ENCODE data around the gene ADGRD1.

ADGRD1 gene

GRCh38 chr12:131094831-131095805, 141.4 kb downstream of the ADGRD1 start:
- no peak for ATAC-seq (ENCODE audit: low read depth)
- peaks cover 4% of the 10 kb centered on the region for H3K27me3 Mint-ChIP-seq
- H3K4me1 Mint-ChIP-seq = peaks cover 12% of the 10 kb centered on the region
- no peak overlapping the region for H3K27ac Mint-ChIP-seq
- H3K9me3 Mint-ChIP-seq = no peaks in the 10 kb centered on the region
- no peak overlapping the region for H3K4me3 Mint-ChIP-seq
- no peak for DNase-seq (ENCODE audit: low spot score in 2 of 2)
- H3K36me3 Mint-ChIP-seq = no peaks in the 10 kb centered on the region

- DNase-seq (ENCODE audit: low spot score in 2 of 2) (no peak), ATAC-seq (ENCODE audit: low read depth) (no peak)
- H3K4me1 Mint-ChIP-seq = peaks cover 12% of the 10 kb centered on the region
- H3K9me3 Mint-ChIP-seq = peaks cover 1% of the 10 kb centered on the region
- no peak overlapping the region for H3K4me3 Mint-ChIP-seq
- peaks cover 4% of the 10 kb centered on the region for H3K27me3 Mint-ChIP-seq
- no peaks in the 10 kb centered on the region for H3K36me3 Mint-ChIP-seq
- no peak overlapping the region for H3K27ac Mint-ChIP-seq
These were observed 142.3 kb downstream of the ADGRD1 start for GRCh38 chr12:131095826-131096680.

GRCh38 chr12:131096681-131097181, 143.0 kb downstream of the ADGRD1 start:
- Mint-ChIP-seq H3K27ac (no peak overlapping the region), H3K4me1 (peaks cover 8% of the 10 kb centered on the region), H3K4me3 (no peak overlapping the region), H3K27me3 (peaks cover 2% of the 10 kb centered on the region), H3K9me3 (peaks cover 1% of the 10 kb centered on the region), H3K36me3 (no peaks in the 10 kb centered on the region)
- no peak for DNase-seq (ENCODE audit: low spot score in 2 of 2)
- no peak for ATAC-seq (ENCODE audit: low read depth)

- peaks cover 8% of the 10 kb centered on the region for H3K4me1 Mint-ChIP-seq
- no peak for ATAC-seq (ENCODE audit: low read depth)
- H3K36me3 Mint-ChIP-seq = no peaks in the 10 kb centered on the region
- H3K4me3 Mint-ChIP-seq = no peak overlapping the region
- H3K27ac Mint-ChIP-seq = no peak overlapping the region
- DNase-seq (ENCODE audit: low spot score in 2 of 2) = no peak
- no peaks in the 10 kb centered on the region for H3K27me3 Mint-ChIP-seq
- peaks cover 1% of the 10 kb centered on the region for H3K9me3 Mint-ChIP-seq
These were observed 143.8 kb downstream of the ADGRD1 start for GRCh38 chr12:131097202-131098177.

- no peak overlapping the region for H3K4me3 Mint-ChIP-seq
- no peak overlapping the region for H3K27ac Mint-ChIP-seq
- H3K9me3 Mint-ChIP-seq = peaks cover 1% of the 10 kb centered on the region
- no peaks in the 10 kb centered on the region for H3K36me3 Mint-ChIP-seq
- DNase-seq (ENCODE audit: low spot score in 2 of 2) (no peak), ATAC-seq (ENCODE audit: low read depth) (no peak)
- no peaks in the 10 kb centered on the region for H3K27me3 Mint-ChIP-seq
- H3K4me1 Mint-ChIP-seq = peaks cover 4% of the 10 kb centered on the region
These were observed 144.7 kb downstream of the ADGRD1 start for GRCh38 chr12:131098178-131098981.

GRCh38 chr12:131100031-131100674, 146.4 kb downstream of the ADGRD1 start:
- no peak overlapping the region for H3K4me3 Mint-ChIP-seq

GRCh38 chr12:131101006-131101405, 147.3 kb downstream of the ADGRD1 start:
- Mint-ChIP-seq H3K36me3 (no peaks in the 10 kb centered on the region), H3K27me3 (peaks cover 4% of the 10 kb centered on the region), H3K27ac (no peak overlapping the region), H3K4me1 (peaks cover 6% of the 10 kb centered on the region), H3K9me3 (peaks cover 1% of the 10 kb centered on the region), H3K4me3 (no peak overlapping the region)
- DNase-seq (ENCODE audit: low spot score in 2 of 2) (no peak), ATAC-seq (ENCODE audit: low read depth) (no peak)

More at GRCh38 chr12:131100031-131100674, 146.4 kb downstream of the ADGRD1 start:
- Mint-ChIP-seq H3K27me3 (peaks cover 4% of the 10 kb centered on the region), H3K36me3 (no peaks in the 10 kb centered on the region), H3K9me3 (peaks cover 1% of the 10 kb centered on the region), H3K4me1 (peaks cover 6% of the 10 kb centered on the region), H3K27ac (no peak overlapping the region)
- DNase-seq (ENCODE audit: low spot score in 2 of 2) (no peak), ATAC-seq (ENCODE audit: low read depth) (no peak)

GRCh38 chr12:131101703-131102492, 148.2 kb downstream of the ADGRD1 start:
- Mint-ChIP-seq H3K27ac (no peak overlapping the region), H3K4me1 (peaks cover 6% of the 10 kb centered on the region), H3K27me3 (peaks cover 9% of the 10 kb centered on the region), H3K9me3 (peaks cover 1% of the 10 kb centered on the region), H3K36me3 (no peaks in the 10 kb centered on the region), H3K4me3 (no peak overlapping the region)
- ATAC-seq (ENCODE audit: low read depth) = no peak
- DNase-seq (ENCODE audit: low spot score in 2 of 2) = no peak

GRCh38 chr12:131102493-131102931, 148.8 kb downstream of the ADGRD1 start:
- ATAC-seq (ENCODE audit: low read depth) (no peak), DNase-seq (ENCODE audit: low spot score in 2 of 2) (no peak)
- Mint-ChIP-seq H3K4me1 (peaks cover 6% of the 10 kb centered on the region), H3K36me3 (no peaks in the 10 kb centered on the region), H3K4me3 (no peak overlapping the region), H3K9me3 (peaks cover 1% of the 10 kb centered on the region), H3K27ac (no peak overlapping the region), H3K27me3 (peaks cover 9% of the 10 kb centered on the region)

- peaks cover 9% of the 10 kb centered on the region for H3K27me3 Mint-ChIP-seq
- no peak for DNase-seq (ENCODE audit: low spot score in 2 of 2)
- H3K27ac Mint-ChIP-seq = no peak overlapping the region
- no peak for ATAC-seq (ENCODE audit: low read depth)
- peaks cover 1% of the 10 kb centered on the region for H3K9me3 Mint-ChIP-seq
- peaks cover 6% of the 10 kb centered on the region for H3K4me1 Mint-ChIP-seq
- no peaks in the 10 kb centered on the region for H3K36me3 Mint-ChIP-seq
- H3K4me3 Mint-ChIP-seq = no peak overlapping the region
These were observed 149.4 kb downstream of the ADGRD1 start for GRCh38 chr12:131102991-131103668.

All from memory B cell (primary cell).